HCT116 (cell line): ENCODE data around the gene TTC9. TPM values are rescaled to one million over a fixed set of nuclear protein-coding genes. Genes with fewer than 3 reads are reported as not detected.

Source experiments
- ATAC-seq: fragments of 200-7000 bp; cut with Tn5 transposase; 2 replicates; pipeline ENCODE4 v1.9.1; 2020; ENCODE audit warnings: mild to moderate bottlenecking, moderate library complexity
- BruUV-seq: library from RNA; stranded (reverse); fragments of 400-500 nt; replicated peaks from 2 replicates; lab custom pipeline; 2021; lab: Mats Ljungman, UMichigan
- CTCF ChIA-PET: fragments of 300-600 bp; sonication (Branson Sonifier 250); formaldehyde crosslinking; loops from one replicate; lab custom pipeline; 2021; ENCODE audit warnings: antibody characterized with exemption; lab: Charles Lee
- POLR2A ChIA-PET: fragments of 300-600, 350-600 bp; sonication (Branson Sonifier 250); formaldehyde crosslinking; loops from one replicate; lab custom pipeline; 2021; ENCODE audit warnings: antibody characterized with exemption; lab: Charles Lee
- RAD21 ChIA-PET, 2 experiments: fragments of 300-600 bp; sonication (Branson Sonifier 250); formaldehyde crosslinking; loops; one replicate each; lab custom pipeline; 2023; ENCODE audit warnings: low total read pairs in 2 of 2; ENCODE audit not compliant: uncharacterized antibody in 2 of 2, unreplicated experiment in 2 of 2, low non-redundant PET in 1 of 2; lab: Charles Lee
- DNase-seq: peaks from one replicate; pipeline ENCODE4 v3.0.0-alpha.2; 2010; ENCODE audit warnings: low read depth, low spot score
- H2AFZ ChIP-seq: fragments of 200-600 bp; shearing (Covaris generic), sonication (generic); 2 replicates; pipeline ENCODE4 v1.6.1; 2017; ENCODE audit warnings: low read depth, mixed run types, mixed read lengths, antibody characterized with exemption, low read length; ENCODE audit not compliant: poor library complexity, severe bottlenecking
- H3K27ac ChIP-seq: 2 replicates; pipeline ENCODE4 v1.5.1; 2012; ENCODE audit warnings: low read depth, low read length
- H3K27me3 ChIP-seq: fragments of 200-600 bp; sonication (generic); 2 replicates; pipeline ENCODE4 v1.6.1; 2016; ENCODE audit warnings: mixed run types, low read length, mixed read lengths; ENCODE audit not compliant: insufficient read depth
- H3K36me3 ChIP-seq, 2 experiments: fragments of 200-500 bp in 1 of 2; fragments of 200-600 bp in 1 of 2; sonication (Bioruptor generic) in 1 of 2; sonication (generic) in 1 of 2; 2 replicates each; pipeline versions ENCODE4 v1.5.1 to v1.6.1; 2014 to 2016; ENCODE audit warnings: low read length in 2 of 2, inconsistent platforms in 1 of 2, mixed read lengths in 1 of 2, mixed run types in 1 of 2; ENCODE audit not compliant: insufficient read depth in 2 of 2, control insufficient read depth in 1 of 2
- H3K4me1 ChIP-seq, 2 experiments: fragments of 200-600 bp in 1 of 2; sonication (generic) in 1 of 2; 2 replicates each; pipeline versions ENCODE4 v1.5.1 to v1.6.1; 2012 to 2017; ENCODE audit warnings: low read length in 2 of 2, inconsistent platforms in 1 of 2, mild to moderate bottlenecking in 1 of 2, mixed read lengths in 1 of 2, mixed run types in 1 of 2, moderate library complexity in 1 of 2; ENCODE audit not compliant: insufficient read depth in 2 of 2, control insufficient read depth in 1 of 2
- H3K4me2 ChIP-seq: fragments of 200-600 bp; sonication (generic); 2 replicates; pipeline ENCODE4 v1.6.1; 2017; ENCODE audit warnings: mixed run types, low read length, mixed read lengths
- H3K4me3 ChIP-seq, 2 experiments: fragments of 200-600 bp in 1 of 2; sonication (generic) in 1 of 2; replicated peaks in 1 of 2; 2 replicates each; pipeline ENCODE4 v1.5.1; 2011 to 2016; ENCODE audit warnings: low read length in 2 of 2, control low read depth in 1 of 2, low read depth in 1 of 2, mild to moderate bottlenecking in 1 of 2, mixed read lengths in 1 of 2, mixed run types in 1 of 2
- H3K79me2 ChIP-seq: fragments of 200-600 bp; sonication (generic); 2 replicates; pipeline ENCODE4 v1.6.1; 2017; ENCODE audit warnings: mild to moderate bottlenecking, mixed run types, low read length, moderate library complexity, mixed read lengths; ENCODE audit not compliant: insufficient read depth
- H3K9ac ChIP-seq: fragments of 200-600 bp; sonication (generic); 2 replicates; pipeline ENCODE4 v1.6.1; 2016; ENCODE audit warnings: low read length, mixed read lengths
- H3K9me2 ChIP-seq: fragments of 200-600 bp; sonication (generic), shearing (Covaris generic); 2 replicates; pipeline ENCODE4 v1.6.1; 2017; ENCODE audit warnings: mixed run types, mild to moderate bottlenecking, moderate library complexity; ENCODE audit not compliant: insufficient read depth
- H3K9me3 ChIP-seq, 2 experiments: fragments of 200-500 bp in 1 of 2; fragments of 200-600 bp in 1 of 2; sonication (Bioruptor generic) in 1 of 2; sonication (generic) in 1 of 2; 2 replicates each; pipeline ENCODE4 v1.6.1; 2014 to 2017; ENCODE audit warnings: low read length in 2 of 2, mixed read lengths in 2 of 2, inconsistent platforms in 1 of 2, low read depth in 1 of 2, mild to moderate bottlenecking in 1 of 2, mixed run types in 1 of 2, moderate library complexity in 1 of 2; ENCODE audit not compliant: control insufficient read depth in 1 of 2, insufficient read depth in 1 of 2
- H4K20me1 ChIP-seq: fragments of 200-600 bp; sonication (generic), shearing (Covaris generic); 2 replicates; pipeline ENCODE4 v1.6.1; 2017; ENCODE audit warnings: mixed run types, mild to moderate bottlenecking, moderate library complexity; ENCODE audit not compliant: insufficient read depth
- EZH2 ChIP-seq: fragments of 200-600 bp; sonication (generic); IDR thresholded peaks from 2 replicates; pipeline ENCODE4 v1.6.1; 2017; ENCODE audit warnings: antibody characterized with exemption, mixed run types
- EZH2phosphoT487 ChIP-seq: fragments of 200-600 bp; IDR thresholded peaks from 2 replicates; pipeline ENCODE4 v1.6.1; 2018; ENCODE audit warnings: antibody characterized with exemption, borderline replicate concordance
- POLR2AphosphoS5 ChIP-seq: IDR thresholded peaks from 2 replicates; pipeline ENCODE4 v1.6.1; 2011; ENCODE audit warnings: mild to moderate bottlenecking, low read depth, low read length, moderate library complexity
- RAD21 ChIP-seq: IDR thresholded peaks from 2 replicates; pipeline ENCODE4 v1.6.1; 2012; ENCODE audit warnings: low read depth, mild to moderate bottlenecking
- YY1 ChIP-seq: IDR thresholded peaks from 2 replicates; pipeline ENCODE4 v1.6.1; 2011; ENCODE audit warnings: low read length, low read depth, moderate library complexity, mild to moderate bottlenecking; ENCODE audit not compliant: insufficient replicate concordance; ENCODE audit errors: extremely low read depth
- intact Hi-C: fragments of 100-400 bp; cut with micrococcal nuclease; formaldehyde crosslinking; loops from 2 replicates; pipeline ENCODE4 v1.10.0; 2022
- total RNA-seq: library from RNA; stranded (reverse); gene quantifications from one replicate; pipeline ENCODE4 v1.2.1, GENCODE V29; 2021; ENCODE audit not compliant: unreplicated experiment
- TF ChIP-seq, protein P1 (sequence below): IDR thresholded peaks from 2 replicates; pipeline ENCODE4 v1.6.1; 2012; ENCODE audit warnings: low read depth

Gene TTC9
- total RNA-seq, 1 experiment from 2014 or later: 2.4 TPM

DNA sequence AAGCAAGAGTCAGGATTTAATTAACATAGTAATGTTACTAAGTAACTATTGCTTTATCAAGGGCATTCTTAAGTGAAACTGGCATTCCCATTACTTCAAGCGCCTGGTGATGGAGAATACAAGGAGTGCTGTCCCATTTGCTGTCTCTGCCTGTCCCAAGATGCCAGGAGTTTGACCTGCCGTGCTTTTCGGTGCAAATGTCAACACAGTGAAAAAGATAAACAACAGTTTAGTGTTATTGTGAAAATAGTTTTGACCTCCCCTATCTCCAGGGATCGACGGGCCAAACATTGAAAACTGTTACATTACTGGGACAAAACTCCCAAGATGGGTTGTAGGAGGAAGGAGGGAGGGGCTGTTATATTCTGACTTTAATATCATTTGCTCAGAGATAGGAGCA, 74.8 kb downstream of the TTC9 start:
- H2AFZ ChIP-seq: no peak overlapping the region
- DNase-seq (no peak), ATAC-seq (no peak)
- no peaks in the 10 kb centered on the region for H3K79me2 ChIP-seq
- no peaks in the 10 kb centered on the region for H3K9me3 ChIP-seq
- RAD21 ChIA-PET: no interaction called here
- BruUV-seq: no TSS peak
- POLR2A ChIA-PET: no interaction called here
- no peaks in the 10 kb centered on the region for H4K20me1 ChIP-seq
- no peaks in the 10 kb centered on the region for H3K9me2 ChIP-seq
- TF ChIP-seq EZH2 (no peak), POLR2AphosphoS5 (no peak), EZH2phosphoT487 (no peak), RAD21 (no peak)
- TF ChIP-seq, protein P1, sequence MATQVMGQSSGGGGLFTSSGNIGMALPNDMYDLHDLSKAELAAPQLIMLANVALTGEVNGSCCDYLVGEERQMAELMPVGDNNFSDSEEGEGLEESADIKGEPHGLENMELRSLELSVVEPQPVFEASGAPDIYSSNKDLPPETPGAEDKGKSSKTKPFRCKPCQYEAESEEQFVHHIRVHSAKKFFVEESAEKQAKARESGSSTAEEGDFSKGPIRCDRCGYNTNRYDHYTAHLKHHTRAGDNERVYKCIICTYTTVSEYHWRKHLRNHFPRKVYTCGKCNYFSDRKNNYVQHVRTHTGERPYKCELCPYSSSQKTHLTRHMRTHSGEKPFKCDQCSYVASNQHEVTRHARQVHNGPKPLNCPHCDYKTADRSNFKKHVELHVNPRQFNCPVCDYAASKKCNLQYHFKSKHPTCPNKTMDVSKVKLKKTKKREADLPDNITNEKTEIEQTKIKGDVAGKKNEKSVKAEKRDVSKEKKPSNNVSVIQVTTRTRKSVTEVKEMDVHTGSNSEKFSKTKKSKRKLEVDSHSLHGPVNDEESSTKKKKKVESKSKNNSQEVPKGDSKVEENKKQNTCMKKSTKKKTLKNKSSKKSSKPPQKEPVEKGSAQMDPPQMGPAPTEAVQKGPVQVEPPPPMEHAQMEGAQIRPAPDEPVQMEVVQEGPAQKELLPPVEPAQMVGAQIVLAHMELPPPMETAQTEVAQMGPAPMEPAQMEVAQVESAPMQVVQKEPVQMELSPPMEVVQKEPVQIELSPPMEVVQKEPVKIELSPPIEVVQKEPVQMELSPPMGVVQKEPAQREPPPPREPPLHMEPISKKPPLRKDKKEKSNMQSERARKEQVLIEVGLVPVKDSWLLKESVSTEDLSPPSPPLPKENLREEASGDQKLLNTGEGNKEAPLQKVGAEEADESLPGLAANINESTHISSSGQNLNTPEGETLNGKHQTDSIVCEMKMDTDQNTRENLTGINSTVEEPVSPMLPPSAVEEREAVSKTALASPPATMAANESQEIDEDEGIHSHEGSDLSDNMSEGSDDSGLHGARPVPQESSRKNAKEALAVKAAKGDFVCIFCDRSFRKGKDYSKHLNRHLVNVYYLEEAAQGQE: no peak
- no peaks in the 10 kb centered on the region for H3K27me3 ChIP-seq
- no peak overlapping the region for H3K4me2 ChIP-seq
- intact Hi-C loops: loop anchor here (10.0 kb wide), 1 partner anchor 238 kb away; no protein-coding TSS in a partner anchor
- peaks cover 0 to 20% of the 10 kb centered on the region in 2 experiments; a peak in 2 of 4 replicates for H3K4me1 ChIP-seq
- H3K4me3 ChIP-seq: no peak overlapping the region
- no peak overlapping the region for H3K27ac ChIP-seq
- CTCF ChIA-PET: interaction anchor here (1.0 kb wide), 2 partner anchors 93 to 101 kb away, joined by 3 to 9 read pairs; no protein-coding TSS in a partner anchor
- H3K9ac ChIP-seq: no peak overlapping the region
- no peaks in the 10 kb centered on the region for H3K36me3 ChIP-seq

DNA sequence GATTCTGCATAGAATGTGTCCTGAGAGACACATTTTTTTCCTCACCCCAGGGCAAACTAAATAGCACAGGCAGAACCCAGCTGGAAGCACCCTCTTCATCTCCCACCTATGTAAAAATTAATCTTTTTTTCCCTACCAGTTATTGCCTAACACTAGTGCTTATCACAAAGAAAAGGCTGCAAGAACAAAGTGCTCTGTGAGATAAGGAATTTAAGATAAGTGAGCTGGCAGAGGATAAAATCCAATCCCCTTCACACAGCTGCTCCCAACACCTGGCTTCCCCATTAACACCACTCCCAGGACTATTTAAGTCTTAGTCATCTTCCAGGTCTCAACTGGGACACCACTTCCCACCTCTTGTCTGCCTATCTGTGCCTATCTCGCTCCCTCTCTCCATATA, 75.2 kb downstream of the TTC9 start:
- BruUV-seq: no TSS peak
- intact Hi-C loops: loop anchor here (10.0 kb wide), 1 partner anchor 238 kb away; no protein-coding TSS in a partner anchor
- CTCF ChIA-PET: no interaction called here

More for the DNA sequence above, 75.2 kb downstream of the TTC9 start:
- H3K4me2 ChIP-seq: no peak overlapping the region
- no peak overlapping the region for H3K9ac ChIP-seq
- peaks cover 0 to 20% of the 10 kb centered on the region in 2 experiments; a peak in 2 of 4 replicates for H3K4me1 ChIP-seq
- H3K9me2 ChIP-seq: no peaks in the 10 kb centered on the region
- no peak for DNase-seq
- no peaks in the 10 kb centered on the region for H3K9me3 ChIP-seq
- H3K79me2 ChIP-seq: no peaks in the 10 kb centered on the region
- H3K36me3 ChIP-seq: no peaks in the 10 kb centered on the region
- TF ChIP-seq YY1: no peak
- no peak for TF ChIP-seq EZH2phosphoT487
- no peak overlapping the region for H3K4me3 ChIP-seq
- RAD21 ChIA-PET: no interaction called here
- no peaks in the 10 kb centered on the region for H4K20me1 ChIP-seq
- no peak overlapping the region for H3K27ac ChIP-seq
- H3K27me3 ChIP-seq: no peaks in the 10 kb centered on the region
- H2AFZ ChIP-seq: no peak overlapping the region
- POLR2A ChIA-PET: no interaction called here
- ATAC-seq: no peak
